ENCODE data around the gene GORASP2. TPM values are rescaled to one million over a fixed set of nuclear protein-coding genes. Genes with fewer than 3 reads are reported as not detected.

The GORASP2 gene
- polyA plus RNA-seq, 4 donors: 32.7 to 67.2 (median 44.6) TPM

GRCh38 chr2:170926743-170927297 lies 2.2 kb upstream of the GORASP2 start:
- H3K36me3 ChIP-seq (ENCODE audit: control insufficient read depth in 3 of 3, insufficient read depth in 2 of 3, low read depth in 1 of 3, low read length in 3 of 3): no peaks in the 10 kb centered on the region
- no peak overlapping the region for H3K4me3 ChIP-seq (ENCODE audit: low read depth in 1 of 3, low read length in 3 of 3)
- H3K4me1 ChIP-seq (ENCODE audit: control insufficient read depth in 3 of 3, insufficient read depth in 2 of 3, low read depth in 1 of 3, low read length in 2 of 3): peaks cover 0 to 4% (median 4%) of the 10 kb centered on the region in 3 donors
- DNase-seq: no peak
- no peaks in the 10 kb centered on the region for H3K27me3 ChIP-seq (ENCODE audit: control insufficient read depth in 3 of 3, insufficient read depth in 3 of 3, low read length in 3 of 3)
- no peak overlapping the region for H3K27ac ChIP-seq (ENCODE audit: low read depth in 1 of 3, low read length in 2 of 3)
- 93 to 95% (median 94%) methylated on average over 4 of the region's 4 CpGs for WGBS, 3 donors
- FAIRE-seq: no peak
- peaks cover 0 to 25% of the 10 kb centered on the region in 2 donors for H3K9me3 ChIP-seq (ENCODE audit: control insufficient read depth in 2 of 2, insufficient read depth in 1 of 2, low read depth in 1 of 2, low read length in 1 of 2)

GRCh38 chr2:170928036-170928823 lies 823 bp upstream of the GORASP2 start:
- H3K4me3 ChIP-seq (ENCODE audit: low read depth in 1 of 3, low read length in 3 of 3): peak overlapping the region in 1 of 3 donors; percentile 45
- H3K27ac ChIP-seq (ENCODE audit: low read depth in 1 of 3, low read length in 2 of 3): peak overlapping the region; percentile 2 to 79 (median 62)
- no peaks in the 10 kb centered on the region for H3K27me3 ChIP-seq (ENCODE audit: control insufficient read depth in 3 of 3, insufficient read depth in 3 of 3, low read length in 3 of 3)
- peaks cover 0 to 4% (median 4%) of the 10 kb centered on the region in 3 donors for H3K4me1 ChIP-seq (ENCODE audit: control insufficient read depth in 3 of 3, insufficient read depth in 2 of 3, low read depth in 1 of 3, low read length in 2 of 3)
- H3K36me3 ChIP-seq (ENCODE audit: control insufficient read depth in 3 of 3, insufficient read depth in 2 of 3, low read depth in 1 of 3, low read length in 3 of 3): no peaks in the 10 kb centered on the region
- 59 to 68% (median 62%) methylated on average over 17 of the region's 17 CpGs for WGBS, 3 donors
- no peak for DNase-seq
- H3K9me3 ChIP-seq (ENCODE audit: control insufficient read depth in 2 of 2, insufficient read depth in 1 of 2, low read depth in 1 of 2, low read length in 1 of 2): peaks cover 0 to 18% of the 10 kb centered on the region in 2 donors
- no peak for FAIRE-seq

- H3K4me3 ChIP-seq (ENCODE audit: low read depth in 1 of 3, low read length in 3 of 3): peak overlapping the region; percentile 95 to 100 (median 96)
- H3K36me3 ChIP-seq (ENCODE audit: control insufficient read depth in 3 of 3, insufficient read depth in 2 of 3, low read depth in 1 of 3, low read length in 3 of 3): peaks cover 0 to 1% (median 0%) of the 10 kb centered on the region in 3 donors
- DNase-seq (peak; percentile 64 to 84), FAIRE-seq (no peak)
- H3K4me1 ChIP-seq (ENCODE audit: control insufficient read depth in 3 of 3, insufficient read depth in 2 of 3, low read depth in 1 of 3, low read length in 2 of 3): peaks cover 0 to 4% (median 4%) of the 10 kb centered on the region in 3 donors
- peak overlapping the region; percentile 90 to 97 (median 97) for H3K27ac ChIP-seq (ENCODE audit: low read depth in 1 of 3, low read length in 2 of 3)
- no peaks in the 10 kb centered on the region for H3K27me3 ChIP-seq (ENCODE audit: control insufficient read depth in 3 of 3, insufficient read depth in 3 of 3, low read length in 3 of 3)
- WGBS, 3 donors: 0 to 1% (median 0%) methylated on average over 21 of the region's 21 CpGs
- H3K9me3 ChIP-seq (ENCODE audit: control insufficient read depth in 2 of 2, insufficient read depth in 1 of 2, low read depth in 1 of 2, low read length in 1 of 2): peaks cover 0 to 4% of the 10 kb centered on the region in 2 donors
These were observed 615 bp downstream of the GORASP2 start for GRCh38 chr2:170929686-170930050.

- Histone ChIP-seq H3K27ac (ENCODE audit: low read depth in 1 of 3, low read length in 2 of 3) (peak overlapping the region; percentile 90 to 97 (median 97)), H3K4me1 (ENCODE audit: control insufficient read depth in 3 of 3, insufficient read depth in 2 of 3, low read depth in 1 of 3, low read length in 2 of 3) (peaks cover 0 to 4% (median 4%) of the 10 kb centered on the region in 3 donors), H3K36me3 (ENCODE audit: control insufficient read depth in 3 of 3, insufficient read depth in 2 of 3, low read depth in 1 of 3, low read length in 3 of 3) (peaks cover 0 to 7% (median 0%) of the 10 kb centered on the region in 3 donors), H3K9me3 (ENCODE audit: control insufficient read depth in 2 of 2, insufficient read depth in 1 of 2, low read depth in 1 of 2, low read length in 1 of 2) (no peaks in the 10 kb centered on the region), H3K4me3 (ENCODE audit: low read depth in 1 of 3, low read length in 3 of 3) (peak overlapping the region; percentile 95 to 100 (median 96)), H3K27me3 (ENCODE audit: control insufficient read depth in 3 of 3, insufficient read depth in 3 of 3, low read length in 3 of 3) (no peaks in the 10 kb centered on the region)
- 1 to 5% (median 3%) methylated on average over 15 of the region's 15 CpGs for WGBS, 3 donors
- DNase-seq: peak; percentile 50 to 71
- no peak for FAIRE-seq
These were observed 1.3 kb downstream of the GORASP2 start for GRCh38 chr2:170930131-170930990.

- peak overlapping the region in 2 of 3 donors; percentile 96 to 100 for H3K4me3 ChIP-seq (ENCODE audit: low read depth in 1 of 3, low read length in 3 of 3)
- WGBS, 3 donors: 22 to 41% (median 25%) methylated on average over 4 of the region's 4 CpGs
- peaks cover 0 to 4% (median 4%) of the 10 kb centered on the region in 3 donors for H3K4me1 ChIP-seq (ENCODE audit: control insufficient read depth in 3 of 3, insufficient read depth in 2 of 3, low read depth in 1 of 3, low read length in 2 of 3)
- FAIRE-seq (no peak), DNase-seq (no peak)
- no peaks in the 10 kb centered on the region for H3K27me3 ChIP-seq (ENCODE audit: control insufficient read depth in 3 of 3, insufficient read depth in 3 of 3, low read length in 3 of 3)
- H3K36me3 ChIP-seq (ENCODE audit: control insufficient read depth in 3 of 3, insufficient read depth in 2 of 3, low read depth in 1 of 3, low read length in 3 of 3): peaks cover 0 to 11% (median 0%) of the 10 kb centered on the region in 3 donors
- no peaks in the 10 kb centered on the region for H3K9me3 ChIP-seq (ENCODE audit: control insufficient read depth in 2 of 2, insufficient read depth in 1 of 2, low read depth in 1 of 2, low read length in 1 of 2)
- H3K27ac ChIP-seq (ENCODE audit: low read depth in 1 of 3, low read length in 2 of 3): no peak overlapping the region
These were observed 1.9 kb downstream of the GORASP2 start for GRCh38 chr2:170930991-170931266.

- Histone ChIP-seq H3K27ac (ENCODE audit: low read depth in 1 of 3, low read length in 2 of 3) (no peak overlapping the region), H3K4me1 (ENCODE audit: control insufficient read depth in 3 of 3, insufficient read depth in 2 of 3, low read depth in 1 of 3, low read length in 2 of 3) (peaks cover 0 to 4% (median 4%) of the 10 kb centered on the region in 3 donors), H3K4me3 (ENCODE audit: low read depth in 1 of 3, low read length in 3 of 3) (no peak overlapping the region), H3K9me3 (ENCODE audit: control insufficient read depth in 2 of 2, insufficient read depth in 1 of 2, low read depth in 1 of 2, low read length in 1 of 2) (no peaks in the 10 kb centered on the region), H3K36me3 (ENCODE audit: control insufficient read depth in 3 of 3, insufficient read depth in 2 of 3, low read depth in 1 of 3, low read length in 3 of 3) (peaks cover 0 to 21% (median 3%) of the 10 kb centered on the region in 3 donors), H3K27me3 (ENCODE audit: control insufficient read depth in 3 of 3, insufficient read depth in 3 of 3, low read length in 3 of 3) (no peaks in the 10 kb centered on the region)
- DNase-seq: no peak
- no peak for FAIRE-seq
- WGBS, 3 donors: 30 to 60% (median 59%) methylated on average over 1 of the region's 1 CpG
These were observed 3.1 kb downstream of the GORASP2 start for GRCh38 chr2:170932166-170932565.

GRCh38 chr2:170932948-170933347 lies 3.9 kb downstream of the GORASP2 start:
- H3K4me1 ChIP-seq (ENCODE audit: control insufficient read depth in 3 of 3, insufficient read depth in 2 of 3, low read depth in 1 of 3, low read length in 2 of 3): peaks cover 0 to 4% (median 4%) of the 10 kb centered on the region in 3 donors
- no peak for FAIRE-seq
- H3K36me3 ChIP-seq (ENCODE audit: control insufficient read depth in 3 of 3, insufficient read depth in 2 of 3, low read depth in 1 of 3, low read length in 3 of 3): peaks cover 0 to 24% (median 3%) of the 10 kb centered on the region in 3 donors
- no peak for DNase-seq
- H3K9me3 ChIP-seq (ENCODE audit: control insufficient read depth in 2 of 2, insufficient read depth in 1 of 2, low read depth in 1 of 2, low read length in 1 of 2): no peaks in the 10 kb centered on the region
- H3K27ac ChIP-seq (ENCODE audit: low read depth in 1 of 3, low read length in 2 of 3): no peak overlapping the region
- H3K4me3 ChIP-seq (ENCODE audit: low read depth in 1 of 3, low read length in 3 of 3): no peak overlapping the region
- no peaks in the 10 kb centered on the region for H3K27me3 ChIP-seq (ENCODE audit: control insufficient read depth in 3 of 3, insufficient read depth in 3 of 3, low read length in 3 of 3)

GRCh38 chr2:170937709-170938379 lies 8.8 kb downstream of the GORASP2 start:
- no peak for FAIRE-seq
- no peaks in the 10 kb centered on the region for H3K27me3 ChIP-seq (ENCODE audit: control insufficient read depth in 3 of 3, insufficient read depth in 3 of 3, low read length in 3 of 3)

More at GRCh38 chr2:170937709-170938379, 8.8 kb downstream of the GORASP2 start:
- Histone ChIP-seq H3K27ac (ENCODE audit: low read depth in 1 of 3, low read length in 2 of 3) (no peak overlapping the region), H3K36me3 (ENCODE audit: control insufficient read depth in 3 of 3, insufficient read depth in 2 of 3, low read depth in 1 of 3, low read length in 3 of 3) (peaks cover 0 to 24% (median 3%) of the 10 kb centered on the region in 3 donors), H3K9me3 (ENCODE audit: control insufficient read depth in 2 of 2, insufficient read depth in 1 of 2, low read depth in 1 of 2, low read length in 1 of 2) (no peaks in the 10 kb centered on the region), H3K4me3 (ENCODE audit: low read depth in 1 of 3, low read length in 3 of 3) (no peak overlapping the region), H3K4me1 (ENCODE audit: control insufficient read depth in 3 of 3, insufficient read depth in 2 of 3, low read depth in 1 of 3, low read length in 2 of 3) (no peaks in the 10 kb centered on the region)
- no peak for DNase-seq
- 55 to 58% (median 56%) methylated on average over 3 of the region's 3 CpGs for WGBS, 3 donors

Data from small intestine (tissue), 7 donors.